ENCODE results near the gene GALK2. TPM values are rescaled to one million over a fixed set of nuclear protein-coding genes. Genes with fewer than 3 reads are reported as not detected.

The GALK2 gene
- total and polyA plus RNA-seq, 2 of the 4 experiments (the other 2 are of a cell fraction): 27.0 to 63.6 TPM

DNA sequence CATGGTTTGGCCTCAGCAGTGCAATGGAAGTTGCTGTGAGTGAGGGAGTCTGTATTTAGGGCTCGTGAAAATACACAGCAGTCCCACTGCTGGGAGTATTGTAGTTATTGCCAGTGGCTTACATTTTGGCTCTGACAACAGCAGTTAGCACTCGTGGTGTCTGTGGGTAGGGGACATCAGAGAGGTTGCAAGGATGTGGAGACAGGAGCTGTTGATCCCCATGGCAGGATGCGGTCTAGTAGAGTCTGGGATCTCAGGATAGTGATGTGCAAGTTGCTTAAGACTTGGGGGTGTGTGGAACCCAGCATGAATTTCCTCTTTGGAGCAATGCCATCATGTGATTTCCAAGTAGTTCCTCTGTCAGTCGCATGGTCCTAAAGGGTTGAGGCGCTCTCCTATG is 59.9 kb downstream of the GALK2 start:
- no peak overlapping the region for H2AK9ac ChIP-seq (replicated peaks; ENCODE audit: low read depth, low read length, poor library complexity)
- no peak overlapping the region for H2AK5ac ChIP-seq (ENCODE audit: low read depth, low read length)
- ChIA-PET CTCF (no interaction called here), POLR2A (ENCODE audit: unreplicated experiment) (no interaction called here)
- in situ Hi-C loops (cut with MboI; ENCODE audit: low sequenced_read_pairs): loop anchor here (10.0 to 25.0 kb wide), 4 partner anchors 365 to 1082 kb away; partner anchors contain the start of genes DTWD1 and FAM227B
- no peak overlapping the region for H3K4me3 ChIP-seq (ENCODE audit: insufficient read depth, low read depth, low read length)
- no peak for ATAC-seq (ENCODE audit: low read depth)
- H3K4me1 ChIP-seq (ENCODE audit: control insufficient read depth, insufficient read depth, low read length): no peaks in the 10 kb centered on the region
- no peak for DNase-seq
- no peak overlapping the region for H3K56ac ChIP-seq (ENCODE audit: extremely low read depth, insufficient read depth, low read length)
- H2BK15ac ChIP-seq (ENCODE audit: low read depth, low read length): no peak overlapping the region
- no peak overlapping the region for H2BK20ac ChIP-seq (ENCODE audit: low read depth, low read length)
- dilution Hi-C loops (cut with HindIII; ENCODE audit: low sequenced_read_pairs, unreplicated experiment): no loop called here
- no peaks in the 10 kb centered on the region; the same call in 1 of the 2 replicates for H4K20me1 ChIP-seq (ENCODE audit: insufficient read depth, low read length)
- intact Hi-C loops (cut with micrococcal nuclease): loop anchor here (5.0 to 10.0 kb wide), 2 partner anchors 183 to 625 kb away; partner anchors contain the start of gene SECISBP2L
- no peak overlapping the region for H3K4me2 ChIP-seq (ENCODE audit: low read depth, low read length)
- H3K18ac ChIP-seq (ENCODE audit: low read depth, low read length): no peak overlapping the region
- BruUV-seq (replicated peaks): no TSS peak
- no peaks in the 10 kb centered on the region for H3K27me3 ChIP-seq (ENCODE audit: control insufficient read depth, insufficient read depth, low read length)
- 100% methylated on average over 2 of the region's 5 CpGs; no CpG with 5 or more reads in 1 of the 2 experiments for WGBS, 2 experiments (ENCODE audit: extremely low coverage in 2 of 2, insufficient read length in 1 of 2)
- TF ChIP-seq FOS (IDR thresholded peaks at IDR 0.05; ENCODE audit: low read depth, low read length) (no peak), MAFK (IDR thresholded peaks at IDR 0.05; ENCODE audit: low read depth, low read length) (no peak), CEBPB (IDR thresholded peaks at IDR 0.05; ENCODE audit: low read depth, low read length) (no peak), POLR2A (IDR thresholded peaks at IDR 0.05; ENCODE audit: low read depth, low read length) (no peak), RAD21 (IDR thresholded peaks at IDR 0.05; ENCODE audit: low read length) (no peak), SMC3 (IDR thresholded peaks at IDR 0.05; ENCODE audit: low read depth, low read length) (no peak), NFE2L2 (IDR thresholded peaks at IDR 0.05; ENCODE audit: low read depth, low read length) (no peak), MXI1 (IDR thresholded peaks at IDR 0.05; ENCODE audit: borderline replicate concordance, low read depth, low read length) (no peak)
- TF ChIP-seq, protein P1, sequence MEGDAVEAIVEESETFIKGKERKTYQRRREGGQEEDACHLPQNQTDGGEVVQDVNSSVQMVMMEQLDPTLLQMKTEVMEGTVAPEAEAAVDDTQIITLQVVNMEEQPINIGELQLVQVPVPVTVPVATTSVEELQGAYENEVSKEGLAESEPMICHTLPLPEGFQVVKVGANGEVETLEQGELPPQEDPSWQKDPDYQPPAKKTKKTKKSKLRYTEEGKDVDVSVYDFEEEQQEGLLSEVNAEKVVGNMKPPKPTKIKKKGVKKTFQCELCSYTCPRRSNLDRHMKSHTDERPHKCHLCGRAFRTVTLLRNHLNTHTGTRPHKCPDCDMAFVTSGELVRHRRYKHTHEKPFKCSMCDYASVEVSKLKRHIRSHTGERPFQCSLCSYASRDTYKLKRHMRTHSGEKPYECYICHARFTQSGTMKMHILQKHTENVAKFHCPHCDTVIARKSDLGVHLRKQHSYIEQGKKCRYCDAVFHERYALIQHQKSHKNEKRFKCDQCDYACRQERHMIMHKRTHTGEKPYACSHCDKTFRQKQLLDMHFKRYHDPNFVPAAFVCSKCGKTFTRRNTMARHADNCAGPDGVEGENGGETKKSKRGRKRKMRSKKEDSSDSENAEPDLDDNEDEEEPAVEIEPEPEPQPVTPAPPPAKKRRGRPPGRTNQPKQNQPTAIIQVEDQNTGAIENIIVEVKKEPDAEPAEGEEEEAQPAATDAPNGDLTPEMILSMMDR (conservative IDR thresholded peaks at IDR 0.05; ENCODE audit: low read depth, low read length): no peak
- no peak overlapping the region for H3K4ac ChIP-seq (ENCODE audit: low read depth, low read length)
- H4K8ac ChIP-seq (ENCODE audit: low read depth in 2 of 2, low read length in 2 of 2): 0 out of 4 replicates have a peak overlapping the region, but pooled peaks of 1 of the 2 experiments have one; percentile 3
- H2AFZ ChIP-seq (replicated peaks; ENCODE audit: low read length, poor library complexity): no peak overlapping the region
- H3K79me1 ChIP-seq (ENCODE audit: low read depth in 1 of 2, low read length in 2 of 2): peaks cover 22 to 36% of the 10 kb centered on the region in 2 experiments
- H4K5ac ChIP-seq (ENCODE audit: low read depth, low read length): no peak overlapping the region
- H3K27ac ChIP-seq (ENCODE audit: insufficient read depth, low read length): no peak overlapping the region
- H2BK5ac ChIP-seq (ENCODE audit: low read depth, low read length, poor library complexity, severe bottlenecking): no peak overlapping the region
- peaks cover 5% of the 10 kb centered on the region; the same call in 1 of the 2 replicates for H3K9me3 ChIP-seq (ENCODE audit: control insufficient read depth, insufficient read depth, low read length)
- H4K91ac ChIP-seq (ENCODE audit: insufficient read depth, low read depth, low read length): no peak overlapping the region
- H3K23ac ChIP-seq (ENCODE audit: low read depth, low read length): no peak overlapping the region
- no peak overlapping the region for H3K14ac ChIP-seq (replicated peaks; ENCODE audit: low read depth, low read length)
- H3K9ac ChIP-seq (ENCODE audit: low read depth, low read length): no peak overlapping the region
- H2BK120ac ChIP-seq (ENCODE audit: low read depth, low read length): no peak overlapping the region
- 0 out of 2 replicates have a peak, but pooled peaks cover 3% of the 10 kb centered on the region for H3K36me3 ChIP-seq (ENCODE audit: control insufficient read depth, insufficient read depth, low read length)
- H3K9me1 ChIP-seq (ENCODE audit: insufficient read depth, low read length): peaks cover 3% of the 10 kb centered on the region; the same call in 1 of the 2 replicates
